IPS-NIHi7 (cell line): ENCODE data around the gene MEST.
"Not testable (repeated sequence)": the region's sequence is repeated elsewhere in the genome, so short reads cannot be mapped to it uniquely, and the experiment has no call there.

Source experiments
- DNase-seq: peaks from one replicate; pipeline ENCODE4 v3.0.0; 2012; ENCODE audit warnings: mixed read lengths; ENCODE audit errors: extremely low spot score

MEST gene

DNA sequence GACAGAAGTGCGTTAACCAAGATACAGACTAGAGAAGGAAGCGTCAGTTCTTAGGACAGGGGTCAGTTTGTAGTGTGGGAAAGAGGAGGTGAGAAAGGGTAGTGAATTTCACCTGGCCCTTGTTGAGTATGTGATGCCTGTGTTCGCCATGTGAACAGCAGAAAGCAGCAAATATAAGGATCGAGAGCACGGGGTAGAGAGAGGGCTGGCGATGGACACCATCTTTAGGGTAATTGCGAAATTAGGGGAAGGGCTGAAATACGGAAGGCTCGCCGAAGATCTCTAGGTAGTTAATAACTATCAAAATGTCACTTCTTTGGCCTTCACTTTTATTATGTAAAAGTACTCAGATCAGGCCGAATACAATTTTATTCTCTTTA lies 6.2 kb upstream of the MEST start:
- DNase-seq = no peak

DNA sequence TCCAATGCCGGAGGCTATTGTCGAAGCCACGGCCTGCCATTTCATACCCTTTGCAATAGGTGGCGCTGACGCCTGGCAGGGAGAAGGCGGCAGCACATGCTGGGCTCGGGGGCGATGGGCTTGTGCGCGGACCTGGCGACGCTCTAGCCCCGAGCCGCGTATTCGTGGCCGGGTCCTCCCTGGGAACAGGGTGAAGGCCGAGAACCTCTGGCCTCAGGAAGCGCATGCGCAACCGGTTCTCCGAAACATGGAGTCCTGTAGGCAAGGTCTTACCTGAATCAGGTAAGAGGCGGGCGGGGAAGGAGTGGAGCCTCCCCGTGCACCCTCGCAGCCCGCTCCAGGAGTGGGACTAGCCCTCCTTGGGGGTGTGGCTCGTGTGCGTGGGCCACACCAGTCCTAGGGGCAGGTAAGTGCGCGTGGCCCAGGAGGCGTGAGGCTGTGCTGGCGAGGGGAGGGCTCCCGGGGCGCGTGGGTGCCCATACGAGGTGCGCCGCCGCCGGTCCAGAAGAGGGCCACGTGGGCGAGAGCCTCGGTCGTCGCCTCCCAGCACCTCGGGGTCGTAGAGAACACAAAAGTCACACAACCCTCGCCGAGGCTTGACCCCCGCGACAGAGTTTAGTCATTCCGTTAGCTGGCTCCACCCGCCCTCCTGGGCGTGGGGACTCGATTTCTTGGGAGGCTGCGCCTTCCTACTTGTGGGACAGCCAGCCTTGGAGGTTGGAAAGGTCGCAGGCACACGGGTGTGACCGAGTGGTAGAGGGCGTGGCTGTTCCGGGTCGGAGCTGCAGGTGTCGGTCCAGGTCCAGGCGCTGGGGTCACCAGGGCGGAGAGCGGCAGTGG lies 5.6 kb upstream of the MEST start:
- DNase-seq = peak; percentile 98

DNA sequence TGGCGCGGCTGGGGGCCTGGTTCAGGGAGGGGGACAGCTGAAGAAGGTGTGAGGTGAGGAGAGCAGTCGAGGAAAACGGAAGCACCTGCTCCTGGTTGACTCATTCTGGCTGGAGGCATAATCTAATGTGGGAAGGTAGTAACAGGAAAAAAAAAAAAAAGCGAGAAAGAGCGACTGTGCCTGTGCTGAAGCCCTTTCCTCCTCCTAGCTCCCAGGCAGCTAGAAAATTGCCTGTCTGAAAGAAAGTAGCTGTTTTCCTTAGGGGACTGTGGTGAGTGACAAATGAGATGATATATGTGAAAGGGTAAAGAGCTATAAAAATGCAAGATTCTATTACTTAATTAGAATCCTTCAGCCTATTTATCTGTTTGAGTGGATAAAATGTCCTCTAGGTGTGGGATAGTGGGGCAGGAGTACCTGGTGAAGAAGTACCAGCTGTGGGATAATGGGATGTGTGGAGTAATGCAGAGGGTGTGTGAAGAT lies 4.9 kb upstream of the MEST start:
- peak; percentile 22 for DNase-seq

DNA sequence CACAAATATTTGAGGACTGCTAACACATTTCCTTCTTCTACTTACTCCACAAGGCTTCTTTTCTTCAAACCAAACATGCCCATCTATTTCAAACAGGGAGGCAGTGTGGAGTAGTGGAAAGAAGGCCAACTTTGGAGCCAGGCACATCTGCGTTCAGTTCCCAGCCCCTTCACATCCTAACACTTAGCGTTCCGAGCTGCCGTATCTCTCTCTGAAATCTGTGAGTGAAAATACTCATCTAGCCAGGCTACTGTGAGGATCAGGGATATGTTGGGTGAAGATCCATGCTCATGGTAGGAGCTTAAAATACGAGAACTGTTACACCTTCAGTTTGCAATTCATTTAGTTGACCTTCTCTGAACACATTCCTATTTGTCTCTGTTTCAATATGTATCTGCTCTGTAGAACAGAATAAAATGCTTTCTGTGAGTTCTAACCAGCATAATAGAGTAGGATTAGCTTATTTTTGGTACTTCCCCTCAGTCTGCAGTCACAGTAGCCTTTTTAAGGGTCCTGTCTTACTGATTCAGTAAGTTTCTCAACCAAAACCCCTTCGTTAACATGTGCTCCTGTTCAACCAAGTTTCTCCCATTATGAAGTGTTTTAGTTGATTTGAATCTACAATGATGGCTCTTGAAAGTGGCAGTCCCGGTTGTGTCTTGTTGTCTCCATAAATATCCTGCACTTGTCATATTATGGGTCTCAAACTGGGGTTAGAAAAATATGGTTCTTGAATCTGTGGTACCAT lies 3.3 kb upstream of the MEST start:
- no peak for DNase-seq

DNA sequence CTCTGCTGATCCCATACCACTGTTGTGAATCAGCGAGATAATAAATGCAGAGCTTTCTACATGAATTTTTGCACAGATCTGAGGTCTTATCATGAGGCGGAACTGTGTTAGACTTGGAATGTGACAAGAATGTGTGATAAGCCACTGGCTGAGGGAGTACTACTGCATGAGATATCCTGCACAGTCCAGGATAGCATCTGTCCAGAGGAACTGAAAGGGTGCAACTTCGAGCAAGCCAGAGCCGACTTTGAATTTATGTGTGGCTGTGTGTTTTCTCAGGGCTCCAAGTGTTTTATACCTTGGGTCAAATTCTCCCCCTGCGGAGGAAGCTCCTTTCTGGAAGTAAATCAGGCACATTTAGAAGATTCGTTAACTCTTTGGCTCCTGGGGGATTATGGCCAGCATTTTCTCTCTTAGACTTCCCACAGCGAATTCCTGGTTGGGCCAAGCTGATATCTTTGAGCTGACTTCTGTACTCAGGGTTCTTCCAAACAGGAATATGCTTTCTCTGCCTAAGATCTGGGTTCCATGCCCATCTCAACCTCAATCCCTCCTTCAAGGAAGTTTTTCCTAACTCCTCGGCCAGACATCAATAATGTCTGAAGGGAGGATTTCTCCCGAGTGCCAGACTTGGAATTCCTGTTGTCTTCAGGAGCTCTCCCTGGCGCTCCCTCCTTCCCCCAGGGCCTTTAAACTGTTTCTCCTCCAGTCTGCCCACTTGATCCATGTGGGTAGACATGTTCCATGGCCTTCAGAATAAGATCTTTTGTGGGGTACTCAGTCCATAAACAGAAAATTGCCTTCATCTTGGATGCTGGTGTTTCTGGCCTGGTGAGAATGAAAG lies 2.5 kb upstream of the MEST start:
- DNase-seq = no peak

DNA sequence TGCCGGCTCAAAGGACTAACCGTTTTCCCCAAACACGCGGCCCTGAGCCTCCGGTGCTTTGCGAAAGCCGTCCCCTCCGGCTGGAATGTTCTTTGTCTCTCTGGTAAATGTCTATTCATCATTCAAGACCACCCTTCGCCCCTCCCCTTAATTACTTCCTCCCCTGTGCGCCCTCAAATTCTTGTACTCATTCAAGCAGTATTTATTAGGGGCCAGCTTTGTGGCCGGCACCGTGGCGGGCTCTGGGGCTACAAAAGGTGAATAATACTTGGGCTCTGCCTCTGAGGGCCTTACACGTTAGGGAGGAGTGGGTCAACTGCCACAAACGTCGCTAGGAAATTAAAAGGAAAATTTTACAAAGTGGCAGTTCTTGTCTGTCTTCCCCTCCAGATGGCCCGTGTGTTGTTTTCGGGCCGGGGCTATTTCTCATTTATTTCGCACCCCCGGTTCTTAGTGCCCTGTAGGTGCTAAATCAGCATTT lies 1.5 kb upstream of the MEST start:
- DNase-seq = no peak

DNA sequence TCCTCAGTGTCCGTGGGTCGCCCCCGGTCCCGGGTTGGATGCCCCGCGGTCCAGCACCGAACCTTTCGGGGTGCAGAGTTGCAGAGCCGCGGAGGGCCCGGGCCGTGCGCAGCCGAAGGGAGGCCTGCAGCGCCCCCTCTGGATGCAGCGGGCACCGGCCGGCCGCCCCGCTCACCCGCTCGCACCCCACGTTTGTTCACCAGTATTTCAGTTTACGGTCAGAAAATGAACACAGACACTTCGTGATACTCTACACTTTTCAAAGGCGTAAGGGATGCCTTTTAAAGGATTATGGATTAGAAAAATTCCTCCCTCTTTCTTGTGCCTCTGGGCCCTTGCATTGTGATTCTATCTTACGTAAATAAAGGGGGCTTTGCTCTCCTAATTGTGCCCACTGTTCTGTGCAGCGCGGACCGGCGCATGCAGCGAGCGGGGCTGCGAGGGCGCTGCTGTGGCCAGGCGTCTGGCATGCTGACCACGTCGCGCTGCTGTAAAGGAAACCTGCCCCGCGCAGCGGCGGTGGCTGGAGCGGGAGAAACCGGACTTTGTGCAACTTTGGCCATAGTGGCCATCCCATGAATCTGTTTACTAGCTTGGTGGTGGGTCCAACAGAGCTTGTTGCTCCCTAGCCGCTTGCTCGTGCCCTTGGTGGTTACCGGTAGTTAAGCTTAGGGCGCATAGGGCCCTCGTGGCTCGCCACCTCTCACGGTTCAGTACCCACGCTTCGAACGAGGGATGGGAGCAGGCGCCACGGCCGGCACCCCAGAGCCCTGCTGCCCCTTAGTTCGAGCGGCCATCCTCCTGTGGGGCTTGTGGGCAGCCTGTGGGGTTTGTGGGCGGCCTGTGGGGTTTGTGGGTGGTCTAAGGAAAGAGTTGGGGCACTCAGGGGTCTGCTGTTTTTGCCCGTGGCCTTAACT lies 739 bp upstream of the MEST start:
- peak; percentile 50 for DNase-seq

DNA sequence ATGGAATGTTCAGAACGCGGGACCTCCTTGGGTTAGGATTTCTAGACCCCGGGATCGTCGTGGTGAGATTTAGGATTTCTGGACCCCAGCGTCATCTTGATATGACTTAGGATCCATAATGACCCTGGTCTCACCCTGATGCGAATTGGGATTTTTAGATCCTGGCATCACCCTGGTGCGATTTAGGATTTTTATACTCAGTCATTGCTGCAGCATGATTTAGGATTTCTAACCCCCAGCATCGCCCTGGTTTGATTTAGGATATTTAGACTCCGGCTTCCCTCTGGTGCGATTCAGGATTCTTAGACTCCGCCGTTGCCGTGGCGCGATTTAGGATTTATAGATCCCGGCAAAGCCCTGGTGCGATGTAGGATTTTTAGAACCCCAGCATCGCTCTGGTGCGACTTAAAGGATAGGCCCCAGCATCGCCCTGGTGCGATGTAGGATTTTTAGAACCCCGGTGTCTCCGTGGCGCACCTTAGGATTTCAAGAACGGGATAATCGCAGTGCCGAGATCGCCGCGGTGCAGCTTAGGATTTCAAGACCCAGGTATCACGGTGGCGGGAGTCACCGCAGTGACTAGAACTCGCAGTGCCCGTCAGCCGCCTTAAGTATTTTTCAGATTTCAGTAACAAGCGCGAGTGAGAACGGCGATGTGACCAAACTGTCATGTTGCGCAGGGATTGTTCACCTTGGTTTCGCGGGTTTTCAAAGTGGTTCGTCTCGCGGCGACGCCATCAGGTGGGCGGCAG lies 814 bp downstream of the MEST start:
- DNase-seq = no peak

DNA sequence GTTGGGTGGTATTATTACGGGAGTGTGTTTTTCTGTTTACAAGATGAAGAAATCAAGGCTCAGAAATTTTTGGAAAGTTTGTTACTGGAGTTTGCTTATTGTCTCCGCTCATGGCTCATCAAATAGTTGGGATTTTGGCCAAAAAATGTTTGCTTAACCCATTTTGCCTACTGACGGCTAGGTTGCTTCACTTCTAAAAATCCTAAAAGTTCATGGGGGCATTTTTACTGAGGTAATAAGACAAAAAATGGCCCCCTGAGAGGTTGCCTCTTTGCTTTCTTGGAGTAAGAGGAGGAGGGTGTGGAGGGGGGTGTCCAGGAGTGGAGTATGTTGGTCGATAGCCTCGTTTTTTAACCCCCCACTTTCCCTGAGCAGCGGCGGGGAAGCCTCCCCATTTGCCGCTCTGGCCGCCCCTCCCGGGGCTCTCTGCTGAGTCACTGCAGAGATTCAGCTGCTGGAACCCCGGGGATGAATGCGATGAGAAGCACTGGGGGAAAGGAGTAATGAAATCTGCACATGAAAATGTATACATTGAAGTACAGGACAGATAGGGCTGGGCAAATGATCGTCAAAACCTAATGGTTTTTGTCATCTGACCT lies 1.5 kb downstream of the MEST start:
- no peak for DNase-seq

DNA sequence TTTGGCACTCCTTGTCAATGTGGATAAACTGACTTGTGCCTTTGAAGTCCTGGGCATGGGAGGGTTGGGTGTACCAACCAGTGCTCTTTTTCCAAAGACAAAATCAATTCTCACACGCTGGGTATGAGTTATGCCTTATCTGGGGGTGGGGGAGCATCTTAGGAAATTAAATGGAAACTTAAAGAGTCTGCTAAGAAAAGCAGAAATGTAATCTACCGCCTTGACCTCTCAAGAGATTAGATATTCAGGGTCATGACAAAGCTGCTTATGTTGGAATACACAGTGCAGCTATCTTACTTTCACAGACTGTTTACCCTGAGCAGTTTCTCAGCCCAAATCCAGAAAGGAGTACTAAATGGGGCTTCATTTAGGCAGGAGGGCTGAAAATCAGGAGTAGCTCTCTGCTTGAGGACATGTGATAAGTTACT lies 2.6 kb downstream of the MEST start:
- no peak for DNase-seq

DNA sequence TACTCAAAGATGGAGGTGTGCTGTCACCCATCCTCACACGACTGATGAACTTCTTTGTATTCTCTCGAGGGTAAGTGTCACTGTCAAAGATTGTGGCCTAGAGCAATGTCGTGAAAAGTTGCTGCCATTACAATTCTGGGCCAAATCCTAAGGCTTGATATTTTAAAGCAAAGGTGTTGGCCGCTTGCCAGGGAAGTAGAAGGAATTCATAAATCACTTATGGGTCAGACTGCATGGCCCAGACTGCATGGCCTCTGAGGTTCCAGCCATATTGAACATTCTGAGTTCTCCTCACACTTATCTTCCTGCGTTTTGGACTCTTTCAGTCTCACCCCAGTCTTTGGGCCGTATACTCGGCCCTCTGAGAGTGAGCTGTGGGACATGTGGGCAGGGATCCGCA lies 8.6 kb downstream of the MEST start:
- no peak for DNase-seq

DNA sequence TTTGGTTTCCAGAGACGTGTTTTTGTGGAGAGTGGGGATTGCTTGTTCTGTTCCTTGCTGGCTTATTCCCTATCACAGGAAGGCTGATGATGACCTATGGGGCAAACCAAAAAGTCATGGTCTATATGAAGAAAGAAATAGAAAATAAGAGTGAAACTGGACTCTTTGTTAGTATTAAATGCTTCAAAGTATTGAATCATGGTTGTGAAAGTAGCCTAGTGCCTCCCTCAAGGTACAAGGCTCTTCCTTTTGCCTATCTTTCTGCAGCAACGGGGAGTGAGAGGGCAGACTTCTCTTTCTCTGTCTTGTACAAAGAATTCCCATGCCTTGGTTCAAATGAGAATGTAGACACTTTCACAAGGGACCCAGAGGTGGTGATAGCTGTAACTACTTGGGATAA lies 9.0 kb downstream of the MEST start:
- no peak for DNase-seq

DNA sequence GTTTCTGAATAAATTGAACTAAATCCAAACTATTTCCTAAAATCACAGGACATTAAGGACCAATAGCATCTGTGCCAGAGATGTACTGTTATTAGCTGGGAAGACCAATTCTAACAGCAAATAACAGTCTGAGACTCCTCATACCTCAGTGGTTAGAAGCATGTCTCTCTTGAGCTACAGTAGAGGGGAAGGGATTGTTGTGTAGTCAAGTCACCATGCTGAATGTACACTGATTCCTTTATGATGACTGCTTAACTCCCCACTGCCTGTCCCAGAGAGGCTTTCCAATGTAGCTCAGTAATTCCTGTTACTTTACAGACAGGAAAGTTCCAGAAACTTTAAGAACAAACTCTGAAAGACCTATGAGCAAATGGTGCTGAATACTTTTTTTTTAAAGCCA lies 13.9 kb downstream of the MEST start:
- DNase-seq = no peak

DNA sequence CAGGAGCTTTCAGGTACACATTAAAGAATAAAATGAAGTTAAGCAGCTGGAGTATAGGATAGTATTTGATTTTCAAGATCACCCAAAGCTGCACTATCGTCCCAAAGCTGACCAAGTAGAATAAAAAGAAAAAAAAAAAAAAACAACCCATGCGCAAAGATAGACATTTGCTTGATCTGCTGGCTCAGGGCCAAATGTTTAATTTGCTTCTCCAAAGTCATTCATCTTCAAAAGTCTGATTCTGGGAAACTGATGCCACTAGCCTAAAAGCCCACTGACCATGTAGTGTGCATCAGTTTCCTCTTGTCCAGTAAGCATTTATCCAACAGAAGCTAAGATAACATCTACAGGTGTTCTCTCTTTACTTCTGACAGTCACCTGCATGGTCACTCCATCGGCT lies 14.5 kb downstream of the MEST start:
- no peak for DNase-seq

DNA sequence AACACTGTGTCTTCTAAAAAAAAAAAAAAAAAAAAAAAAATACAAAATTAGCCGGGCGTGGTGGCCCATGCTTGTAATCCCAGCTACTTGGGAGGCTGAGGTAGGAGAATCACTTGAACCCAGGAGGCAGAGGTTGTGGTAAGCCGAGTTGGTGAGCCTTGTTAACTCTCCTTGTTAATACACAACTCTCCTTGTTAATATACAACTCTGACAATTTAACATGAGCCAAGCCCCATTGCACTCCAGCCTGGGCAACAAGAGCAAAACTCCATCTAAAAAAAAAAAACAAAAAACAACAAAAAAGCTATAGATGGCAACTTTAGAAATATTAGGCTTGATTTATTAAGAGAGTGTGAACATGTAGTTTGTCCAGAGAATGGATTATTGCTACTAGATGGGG lies 20.2 kb downstream of the MEST start:
- DNase-seq = not testable (repeated sequence)

DNA sequence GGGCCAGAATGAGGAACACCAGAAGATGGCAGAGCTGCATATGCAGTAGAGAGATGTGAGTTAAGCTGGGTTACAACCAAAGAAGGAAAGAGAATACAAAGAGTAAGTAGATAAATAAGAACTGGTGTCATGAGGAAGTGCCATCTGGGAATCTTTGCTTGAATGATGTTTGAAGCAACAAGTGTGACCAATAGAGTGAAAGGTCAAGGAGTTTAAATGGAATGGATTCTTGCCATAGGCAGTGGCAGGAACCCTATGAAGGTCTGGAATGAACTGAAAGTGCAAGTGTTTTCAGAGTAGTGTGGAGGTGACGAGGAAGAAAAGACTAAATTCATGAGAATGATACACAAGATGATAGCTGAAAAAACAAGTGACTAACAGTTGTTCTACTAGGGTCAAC lies 21.6 kb downstream of the MEST start:
- DNase-seq = no peak

DNA sequence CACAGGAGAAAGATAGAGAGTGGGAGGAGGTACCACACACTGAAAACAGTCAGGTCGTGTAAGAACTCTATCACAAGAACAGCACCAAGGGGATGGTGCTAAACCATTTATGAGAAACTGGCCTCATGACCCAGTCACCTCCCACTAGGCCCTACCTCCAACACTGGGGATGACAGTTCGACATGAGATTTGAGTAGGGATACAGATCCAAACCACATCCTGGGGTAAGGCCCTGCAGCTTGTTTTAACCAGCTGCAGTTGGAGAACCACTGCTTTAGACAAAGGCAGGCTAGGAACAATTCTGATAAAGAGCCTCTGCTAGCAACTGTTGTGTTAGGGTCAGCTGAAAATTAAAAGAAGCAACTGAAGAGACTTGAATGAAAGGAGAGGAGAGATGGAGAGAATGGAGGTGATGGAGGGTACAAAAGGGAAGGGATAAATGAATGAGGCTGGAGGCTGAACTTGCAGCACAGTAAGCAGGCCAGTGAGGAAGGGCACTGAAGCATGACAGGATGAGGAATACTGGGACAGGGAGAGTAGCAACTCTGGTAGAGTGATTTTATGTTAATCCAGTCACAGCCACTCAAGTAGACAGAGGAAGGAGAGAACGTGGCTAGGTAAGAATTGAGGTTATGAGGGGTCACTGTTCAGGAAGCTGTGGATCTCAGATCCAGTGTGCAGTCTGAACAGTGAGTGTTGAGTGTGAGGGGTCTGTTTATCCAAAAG lies 23.6 kb downstream of the MEST start:
- DNase-seq = no peak

DNA sequence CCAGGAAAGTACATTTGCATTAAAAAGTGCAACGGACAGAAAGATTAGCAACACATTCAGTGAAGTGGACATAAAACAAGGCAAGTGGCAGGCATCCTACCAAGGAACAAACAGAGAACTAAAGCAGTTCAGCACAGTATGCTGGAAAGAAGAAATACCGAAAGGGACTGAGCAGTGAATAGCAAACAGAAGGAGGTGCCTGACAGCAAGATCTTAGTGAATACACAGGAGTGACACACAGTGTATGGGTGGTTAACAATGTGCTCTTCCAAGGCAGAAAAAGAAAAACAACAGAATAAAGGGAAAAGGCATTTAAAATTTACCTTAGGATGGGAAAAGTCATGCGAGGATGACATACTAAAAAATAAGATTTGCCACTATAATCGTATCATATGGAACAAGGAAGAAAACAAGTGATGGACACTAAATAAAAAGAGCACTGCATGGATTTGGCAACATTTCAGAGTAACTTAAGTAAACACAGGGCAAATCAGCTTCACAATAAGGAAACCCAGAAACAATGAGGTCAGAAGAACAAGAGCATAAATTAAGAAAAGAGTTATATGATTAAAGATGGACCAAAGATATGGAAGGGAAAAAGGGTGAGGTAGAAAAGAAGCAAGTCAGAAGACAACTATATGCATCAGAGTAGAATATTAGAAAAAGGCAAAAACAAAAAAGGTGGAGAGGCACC lies 29.5 kb downstream of the MEST start:
- DNase-seq = no peak
